SU-DHL-6 (cell line): ENCODE results near the gene TMPRSS12.

Experiments used
- H2AFZ ChIP-seq: fragments of 200-600 bp; sonication (generic); 2 replicates; pipeline ENCODE4 v1.6.1; 2014; ENCODE audit warnings: low read depth, mild to moderate bottlenecking, moderate library complexity, mixed read lengths, antibody characterized with exemption, low read length; ENCODE audit not compliant: severe bottlenecking
- H3F3A ChIP-seq: fragments of 200-600 bp; shearing (Covaris generic); 2 replicates; pipeline ENCODE4 v1.6.0; 2016; ENCODE audit warnings: antibody characterized with exemption, mild to moderate bottlenecking; ENCODE audit not compliant: insufficient read depth
- H3K27ac ChIP-seq: fragments of 200-600 bp; sonication (generic); 2 replicates; pipeline ENCODE4 v1.5.1; 2016; ENCODE audit warnings: low read depth, mild to moderate bottlenecking, low read length, moderate library complexity, mixed read lengths
- H3K27me3 ChIP-seq: fragments of 200-600 bp; sonication (generic), shearing (Covaris generic); 2 replicates; pipeline ENCODE4 v1.6.0; 2014; ENCODE audit warnings: mild to moderate bottlenecking, low read length
- H3K36me3 ChIP-seq: fragments of 200-600 bp; sonication (generic); 2 replicates; pipeline ENCODE4 v1.6.1; 2014; ENCODE audit warnings: mild to moderate bottlenecking, low read length, mixed read lengths
- H3K4me2 ChIP-seq: fragments of 300-600, 200-600 bp; shearing (Covaris generic), sonication (generic); 2 replicates; pipeline ENCODE4 v1.6.0; 2014; ENCODE audit warnings: low read length, low read depth, mild to moderate bottlenecking; ENCODE audit not compliant: poor library complexity, severe bottlenecking
- H3K4me3 ChIP-seq: fragments of 200-600 bp; sonication (generic); 2 replicates; pipeline ENCODE4 v1.5.1; 2014; ENCODE audit warnings: antibody characterized with exemption, low read length, mild to moderate bottlenecking, mixed read lengths; ENCODE audit not compliant: insufficient read depth, poor library complexity, severe bottlenecking
- H3K79me2 ChIP-seq: fragments of 200-600 bp; sonication (generic); 2 replicates; pipeline ENCODE4 v1.6.1; 2014; ENCODE audit warnings: mild to moderate bottlenecking, low read length, moderate library complexity; ENCODE audit not compliant: insufficient read depth
- H3K9ac ChIP-seq: fragments of 200-600 bp; sonication (generic); 2 replicates; pipeline ENCODE4 v1.7.0; 2014; ENCODE audit warnings: mild to moderate bottlenecking, low read length
- H3K9me2 ChIP-seq: fragments of 200-600 bp; sonication (generic); replicated peaks from 2 replicates; pipeline ENCODE4 v1.6.1; 2014; ENCODE audit warnings: low read length; ENCODE audit not compliant: insufficient read depth
- H3K9me3 ChIP-seq: fragments of 200-600 bp; sonication (generic); 2 replicates; pipeline ENCODE4 v1.6.1; 2014; ENCODE audit warnings: low read length, mixed read lengths; ENCODE audit not compliant: insufficient read depth
- H4K20me1 ChIP-seq: fragments of 200-600 bp; sonication (generic); 2 replicates; pipeline ENCODE4 v1.6.1; 2014; ENCODE audit warnings: low read depth, mild to moderate bottlenecking, antibody characterized with exemption, low read length, moderate library complexity, mixed read lengths
- EZH2phosphoT487 ChIP-seq: fragments of 200-600 bp; sonication (generic), shearing (Covaris generic); conservative IDR thresholded peaks from 2 replicates; pipeline ENCODE4 v1.6.1; 2018; ENCODE audit warnings: mild to moderate bottlenecking, antibody characterized with exemption, low read length, moderate library complexity, mixed read lengths
- TF ChIP-seq, protein P1 (sequence below): fragments of 200-600 bp; sonication (generic); IDR thresholded peaks from one replicate; pipeline ENCODE4 v1.5.1; 2017; ENCODE audit warnings: antibody characterized with exemption, mild to moderate bottlenecking, low read length, moderate library complexity; ENCODE audit not compliant: insufficient read depth, poor library complexity, severe bottlenecking

Gene TMPRSS12

DNA sequence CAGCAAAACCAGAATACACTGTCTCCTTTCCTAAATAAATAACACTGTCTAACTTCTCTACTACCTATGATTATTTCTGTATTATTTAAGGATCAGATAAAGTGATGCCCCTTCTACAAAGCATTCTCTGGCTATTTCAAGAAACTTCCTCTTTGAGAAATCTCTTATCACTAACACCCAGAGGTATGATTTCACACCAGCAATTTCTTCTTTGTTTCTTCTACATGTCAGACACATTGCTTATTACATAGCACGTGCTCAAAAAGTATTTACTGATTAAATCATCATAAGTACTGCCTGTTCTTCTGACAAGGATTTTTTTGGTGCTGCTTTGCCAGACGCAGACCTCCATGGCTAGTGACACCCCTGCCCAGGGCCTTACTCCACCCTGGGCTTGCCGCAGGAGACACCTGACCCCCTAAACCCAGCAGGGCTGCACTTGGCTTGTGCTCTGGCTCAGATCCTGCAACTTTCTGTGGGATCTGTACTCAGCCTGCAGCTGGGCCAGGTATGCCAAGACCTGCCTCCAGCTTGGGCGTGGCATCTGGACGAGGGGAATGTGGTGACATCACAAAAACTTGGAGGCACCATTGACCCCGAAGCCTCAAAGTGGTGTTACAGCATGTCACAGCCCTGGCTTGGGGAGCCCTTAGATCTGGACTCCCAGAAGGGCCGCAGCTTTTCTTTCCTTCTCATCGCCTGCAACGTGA, 94.2 kb downstream of the TMPRSS12 start:
- peaks cover 7% of the 10 kb centered on the region; the same call in 1 of the 2 replicates for H3K36me3 ChIP-seq
- no peak overlapping the region for H3K9ac ChIP-seq
- H3K27ac ChIP-seq, result no peak overlapping the region
- no peaks in the 10 kb centered on the region for H3K79me2 ChIP-seq
- H4K20me1 ChIP-seq, result no peaks in the 10 kb centered on the region
- H3K27me3 ChIP-seq, result no peaks in the 10 kb centered on the region
- H3K9me3 ChIP-seq, result peaks cover 17% of the 10 kb centered on the region; the same call in 1 of the 2 replicates
- peaks cover 7% of the 10 kb centered on the region; the same call in 1 of the 2 replicates for H3F3A ChIP-seq
- H2AFZ ChIP-seq, result no peak overlapping the region
- TF ChIP-seq, protein P1, sequence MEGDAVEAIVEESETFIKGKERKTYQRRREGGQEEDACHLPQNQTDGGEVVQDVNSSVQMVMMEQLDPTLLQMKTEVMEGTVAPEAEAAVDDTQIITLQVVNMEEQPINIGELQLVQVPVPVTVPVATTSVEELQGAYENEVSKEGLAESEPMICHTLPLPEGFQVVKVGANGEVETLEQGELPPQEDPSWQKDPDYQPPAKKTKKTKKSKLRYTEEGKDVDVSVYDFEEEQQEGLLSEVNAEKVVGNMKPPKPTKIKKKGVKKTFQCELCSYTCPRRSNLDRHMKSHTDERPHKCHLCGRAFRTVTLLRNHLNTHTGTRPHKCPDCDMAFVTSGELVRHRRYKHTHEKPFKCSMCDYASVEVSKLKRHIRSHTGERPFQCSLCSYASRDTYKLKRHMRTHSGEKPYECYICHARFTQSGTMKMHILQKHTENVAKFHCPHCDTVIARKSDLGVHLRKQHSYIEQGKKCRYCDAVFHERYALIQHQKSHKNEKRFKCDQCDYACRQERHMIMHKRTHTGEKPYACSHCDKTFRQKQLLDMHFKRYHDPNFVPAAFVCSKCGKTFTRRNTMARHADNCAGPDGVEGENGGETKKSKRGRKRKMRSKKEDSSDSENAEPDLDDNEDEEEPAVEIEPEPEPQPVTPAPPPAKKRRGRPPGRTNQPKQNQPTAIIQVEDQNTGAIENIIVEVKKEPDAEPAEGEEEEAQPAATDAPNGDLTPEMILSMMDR, result no peak
- TF ChIP-seq EZH2phosphoT487, result no peak
- H3K4me2 ChIP-seq, result no peak overlapping the region
- H3K9me2 ChIP-seq, result no peaks in the 10 kb centered on the region
- no peak overlapping the region for H3K4me3 ChIP-seq
